ENCODE measurements around the gene OPN3. TPM values are rescaled to one million over a fixed set of nuclear protein-coding genes. Genes with fewer than 3 reads are reported as not detected.

The OPN3 gene
- total and polyA plus RNA-seq, 9 of the 15 experiments (the other 6 are each of a cell fraction or from before 2014, with no cell fraction given) = 4.2 to 34.6 (median 17.0) TPM

DNA sequence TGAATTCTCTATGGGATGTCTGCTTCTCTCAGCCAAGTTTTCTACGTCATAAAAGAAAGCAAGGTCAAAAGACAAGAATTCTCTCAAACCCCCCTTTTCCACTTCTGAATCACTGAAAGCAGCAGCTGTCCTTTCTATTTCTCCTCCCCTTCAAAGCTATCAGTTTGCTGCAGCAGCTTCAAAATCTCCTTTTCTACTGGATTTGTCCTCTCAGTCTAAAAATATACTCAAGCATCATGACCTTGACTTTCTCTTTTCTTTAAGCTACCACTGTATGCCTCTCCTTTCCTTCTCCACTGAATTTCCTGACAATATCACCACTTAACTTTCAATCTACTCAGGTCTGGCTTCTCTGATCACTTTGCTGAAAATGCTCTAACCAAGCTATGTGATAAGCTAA, 13.8 kb upstream of the OPN3 start (continued):
- TF ChIP-seq CHD7 (IDR thresholded peaks at IDR 0.05; ENCODE audit: low read depth, low read length) = no peak
- no peak for TF ChIP-seq CEBPZ (IDR thresholded peaks at IDR 0.05; ENCODE audit: borderline replicate concordance, low read depth, low read length)
- TF ChIP-seq RAD51 (IDR thresholded peaks at IDR 0.05; ENCODE audit: borderline replicate concordance, low read depth) = no peak
- TF ChIP-seq HOXB6 (CRISPR knock-in tag; IDR thresholded peaks at IDR 0.05; ENCODE audit: borderline replicate concordance) = no peak
- TF ChIP-seq, protein P1, sequence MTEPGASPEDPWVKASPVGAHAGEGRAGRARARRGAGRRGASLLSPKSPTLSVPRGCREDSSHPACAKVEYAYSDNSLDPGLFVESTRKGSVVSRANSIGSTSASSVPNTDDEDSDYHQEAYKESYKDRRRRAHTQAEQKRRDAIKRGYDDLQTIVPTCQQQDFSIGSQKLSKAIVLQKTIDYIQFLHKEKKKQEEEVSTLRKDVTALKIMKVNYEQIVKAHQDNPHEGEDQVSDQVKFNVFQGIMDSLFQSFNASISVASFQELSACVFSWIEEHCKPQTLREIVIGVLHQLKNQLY (CRISPR knock-in tag; conservative IDR thresholded peaks at IDR 0.05) = no peak
- TF ChIP-seq, protein P2, sequence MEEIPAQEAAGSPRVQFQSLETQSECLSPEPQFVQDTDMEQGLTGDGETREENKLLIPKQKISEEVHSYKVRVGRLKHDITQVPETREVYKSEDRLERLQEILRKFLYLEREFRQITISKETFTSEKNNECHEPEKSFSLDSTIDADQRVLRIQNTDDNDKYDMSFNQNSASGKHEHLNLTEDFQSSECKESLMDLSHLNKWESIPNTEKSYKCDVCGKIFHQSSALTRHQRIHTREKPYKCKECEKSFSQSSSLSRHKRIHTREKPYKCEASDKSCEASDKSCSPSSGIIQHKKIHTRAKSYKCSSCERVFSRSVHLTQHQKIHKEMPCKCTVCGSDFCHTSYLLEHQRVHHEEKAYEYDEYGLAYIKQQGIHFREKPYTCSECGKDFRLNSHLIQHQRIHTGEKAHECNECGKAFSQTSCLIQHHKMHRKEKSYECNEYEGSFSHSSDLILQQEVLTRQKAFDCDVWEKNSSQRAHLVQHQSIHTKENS (CRISPR knock-in tag; IDR thresholded peaks at IDR 0.05) = no peak
- TF ChIP-seq, protein P3, sequence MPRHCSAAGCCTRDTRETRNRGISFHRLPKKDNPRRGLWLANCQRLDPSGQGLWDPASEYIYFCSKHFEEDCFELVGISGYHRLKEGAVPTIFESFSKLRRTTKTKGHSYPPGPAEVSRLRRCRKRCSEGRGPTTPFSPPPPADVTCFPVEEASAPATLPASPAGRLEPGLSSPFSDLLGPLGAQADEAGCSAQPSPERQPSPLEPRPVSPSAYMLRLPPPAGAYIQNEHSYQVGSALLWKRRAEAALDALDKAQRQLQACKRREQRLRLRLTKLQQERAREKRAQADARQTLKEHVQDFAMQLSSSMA (CRISPR knock-in tag; IDR thresholded peaks at IDR 0.05) = no peak
